MV-4-11 (cell line): ENCODE results near the gene GSG1.
A peak's percentile ranks its signal among the peaks of the same experiment; 100 is the strongest.
"Not testable (repeated sequence)": the region's sequence is repeated elsewhere in the genome, so short reads cannot be mapped to it uniquely, and the experiment has no call there.

Source experiments
- DNase-seq: peaks from one replicate; lab custom pipeline; 2025; lab: John Stamatoyannopoulos, UW

Gene GSG1

GRCh38 chr12:13091832-13092231 lies 11.6 kb downstream of the GSG1 start:
- DNase-seq = no peak

- peak; percentile 52 for DNase-seq
These were observed 13.4 kb downstream of the GSG1 start for GRCh38 chr12:13090054-13090453.

GRCh38 chr12:13088496-13088895 lies 15.0 kb downstream of the GSG1 start:
- DNase-seq = no peak

- DNase-seq = no peak
These were observed 15.7 kb downstream of the GSG1 start for GRCh38 chr12:13087766-13088165.

GRCh38 chr12:13085968-13086686 lies 17.3 kb downstream of the GSG1 start:
- DNase-seq = no peak

GRCh38 chr12:13084898-13085640 lies 18.4 kb downstream of the GSG1 start:
- no peak for DNase-seq

- not testable (repeated sequence) for DNase-seq
These were observed 19.8 kb downstream of the GSG1 start for GRCh38 chr12:13083638-13084037.

- peak; percentile 46 for DNase-seq
These were observed 20.6 kb downstream of the GSG1 start for GRCh38 chr12:13082861-13083260.

GRCh38 chr12:13080266-13080665 lies 23.2 kb downstream of the GSG1 start:
- no peak for DNase-seq

GRCh38 chr12:13079440-13079906 lies 24.0 kb downstream of the GSG1 start:
- no peak for DNase-seq

- DNase-seq = no peak
These were observed 27.5 kb downstream of the GSG1 start for GRCh38 chr12:13075786-13076570.

GRCh38 chr12:13075118-13075480 lies 28.4 kb downstream of the GSG1 start:
- DNase-seq = no peak

- no peak for DNase-seq
These were observed 28.9 kb downstream of the GSG1 start for GRCh38 chr12:13074396-13075117.

- no peak for DNase-seq
These were observed 30.3 kb downstream of the GSG1 start for GRCh38 chr12:13073173-13073572.

GRCh38 chr12:13071305-13072280 lies 31.9 kb downstream of the GSG1 start:
- no peak for DNase-seq

- no peak for DNase-seq
These were observed 34.1 kb downstream of the GSG1 start for GRCh38 chr12:13069380-13069779.

- no peak for DNase-seq
These were observed 36.1 kb downstream of the GSG1 start for GRCh38 chr12:13067322-13067721.

GRCh38 chr12:13066459-13066858 lies 37.0 kb downstream of the GSG1 start:
- DNase-seq = no peak

- DNase-seq = no peak
These were observed 37.5 kb downstream of the GSG1 start for GRCh38 chr12:13066014-13066413.

GRCh38 chr12:13062669-13063068 lies 40.8 kb downstream of the GSG1 start:
- no peak for DNase-seq

GRCh38 chr12:13061377-13061776 lies 42.1 kb downstream of the GSG1 start:
- DNase-seq = no peak
